ENCODE data around the gene POLR2J.
"Not testable (repeated sequence)": the region's sequence is repeated elsewhere in the genome, so short reads cannot be mapped to it uniquely, and the experiment has no call there.

GRCh38 chr7:102484317-102484716, 5.6 kb upstream of the POLR2J start:
- TF ChIP-seq CTCF (IDR thresholded peaks at IDR 0.05; ENCODE audit: poor library complexity); EZH2phosphoT487 (IDR thresholded peaks at IDR 0.05; ENCODE audit: low read depth, severe bottlenecking, unreplicated experiment): not testable (repeated sequence)

Data from hepatocyte (in vitro differentiated cells).